Activated CD8-positive, alpha-beta T cell treated with anti-CD3 and anti-CD28 coated beads, Interleukin-2, amount 10 ng/mL, durations not matched to agents 7 days and 5 days (primary cell): ENCODE data around the gene STXBP6. TPM values are rescaled to one million over a fixed set of nuclear protein-coding genes. Genes with fewer than 3 reads are reported as not detected.

Source experiments
- ATAC-seq: fragments of 150-1000 bp; cut with Tn5 transposase; one replicate; pipeline ENCODE4 v1.10.0; 2021; ENCODE audit warnings: moderate library complexity
- CTCF ChIA-PET: fragments of 350-600 bp; sonication (Branson Sonifier 250); formaldehyde crosslinking; loops from one replicate; lab custom pipeline; 2021; ENCODE audit warnings: antibody characterized with exemption; lab: Charles Lee
- POLR2A ChIA-PET: fragments of 350-600 bp; sonication (Branson Sonifier 250); formaldehyde crosslinking; loops from one replicate; lab custom pipeline; 2021; ENCODE audit warnings: antibody characterized with exemption; lab: Charles Lee
- DNase-seq: peaks from one replicate; pipeline ENCODE4 v3.0.0-alpha.2; 2020
- H3K27ac Mint-ChIP-seq: one replicate; pipeline ENCODE4 v1.8.0; 2021; ENCODE audit warnings: mild to moderate bottlenecking, mixed read lengths
- H3K27me3 Mint-ChIP-seq: one replicate; pipeline ENCODE4 v1.8.0; 2021; ENCODE audit warnings: low read depth, mixed read lengths
- H3K36me3 Mint-ChIP-seq: one replicate; pipeline ENCODE4 v1.8.0; 2021; ENCODE audit warnings: low read depth, mixed read lengths
- H3K4me1 Mint-ChIP-seq: one replicate; pipeline ENCODE4 v1.8.0; 2021; ENCODE audit warnings: low read depth, mixed read lengths
- H3K4me3 Mint-ChIP-seq: one replicate; pipeline ENCODE4 v1.8.0; 2021; ENCODE audit warnings: mild to moderate bottlenecking, mixed read lengths
- H3K9me3 Mint-ChIP-seq: one replicate; pipeline ENCODE4 v1.8.0; 2022; ENCODE audit warnings: mixed read lengths; ENCODE audit not compliant: insufficient read depth
- total RNA-seq, 2 experiments: library from RNA; stranded (reverse); gene quantifications; one replicate each; pipeline ENCODE4 v1.2.3, GENCODE V29; 2021

Gene STXBP6
- total RNA-seq, 2 experiments from 2014 or later = not detected

- H3K27me3 Mint-ChIP-seq = peaks cover 5% of the 10 kb centered on the region
- POLR2A ChIA-PET = no interaction called here
- CTCF ChIA-PET = no interaction called here
- DNase-seq (no peak), ATAC-seq (no peak)
- H3K27ac Mint-ChIP-seq = no peak overlapping the region
- no peaks in the 10 kb centered on the region for H3K9me3 Mint-ChIP-seq
- no peaks in the 10 kb centered on the region for H3K36me3 Mint-ChIP-seq
- H3K4me3 Mint-ChIP-seq = no peak overlapping the region
- H3K4me1 Mint-ChIP-seq = no peaks in the 10 kb centered on the region
Measured at GRCh38 chr14:24957814-24958213, 92.1 kb downstream of the STXBP6 start.

GRCh38 chr14:24956104-24956503, 93.8 kb downstream of the STXBP6 start:
- Mint-ChIP-seq H3K4me1 (no peaks in the 10 kb centered on the region), H3K27me3 (peaks cover 5% of the 10 kb centered on the region), H3K27ac (no peak overlapping the region), H3K36me3 (no peaks in the 10 kb centered on the region), H3K9me3 (no peaks in the 10 kb centered on the region), H3K4me3 (no peak overlapping the region)
- DNase-seq (no peak), ATAC-seq (no peak)
- CTCF ChIA-PET = no interaction called here
- POLR2A ChIA-PET = no interaction called here

GRCh38 chr14:24954700-24955037, 95.3 kb downstream of the STXBP6 start:
- Mint-ChIP-seq H3K9me3 (no peaks in the 10 kb centered on the region), H3K36me3 (no peaks in the 10 kb centered on the region), H3K4me1 (no peaks in the 10 kb centered on the region), H3K4me3 (no peak overlapping the region), H3K27ac (no peak overlapping the region), H3K27me3 (peaks cover 2% of the 10 kb centered on the region)
- ATAC-seq (no peak), DNase-seq (no peak)
- ChIA-PET CTCF (no interaction called here), POLR2A (no interaction called here)

GRCh38 chr14:24954037-24954699, 95.8 kb downstream of the STXBP6 start:
- ATAC-seq = no peak
- POLR2A ChIA-PET = no interaction called here
- CTCF ChIA-PET = no interaction called here
- H3K4me1 Mint-ChIP-seq = no peaks in the 10 kb centered on the region
- H3K27me3 Mint-ChIP-seq = peaks cover 2% of the 10 kb centered on the region
- H3K36me3 Mint-ChIP-seq = no peaks in the 10 kb centered on the region
- H3K9me3 Mint-ChIP-seq = no peaks in the 10 kb centered on the region
- DNase-seq = no peak
- H3K27ac Mint-ChIP-seq = no peak overlapping the region
- no peak overlapping the region for H3K4me3 Mint-ChIP-seq

- POLR2A ChIA-PET = no interaction called here
- H3K27ac Mint-ChIP-seq = no peak overlapping the region
- no peak for DNase-seq
Measured at GRCh38 chr14:24952851-24953666, 96.9 kb downstream of the STXBP6 start.

GRCh38 chr14:24948261-24948847, 101.6 kb downstream of the STXBP6 start:
- Mint-ChIP-seq H3K4me3 (no peak overlapping the region), H3K9me3 (no peaks in the 10 kb centered on the region), H3K27ac (no peak overlapping the region), H3K27me3 (no peaks in the 10 kb centered on the region), H3K36me3 (no peaks in the 10 kb centered on the region), H3K4me1 (no peaks in the 10 kb centered on the region)
- POLR2A ChIA-PET = no interaction called here
- DNase-seq (no peak), ATAC-seq (no peak)
- CTCF ChIA-PET = no interaction called here

More at GRCh38 chr14:24952851-24953666, 96.9 kb downstream of the STXBP6 start:
- ATAC-seq = no peak
- H3K4me3 Mint-ChIP-seq = no peak overlapping the region
- no peaks in the 10 kb centered on the region for H3K9me3 Mint-ChIP-seq
- H3K27me3 Mint-ChIP-seq = peaks cover under 1% of the 10 kb centered on the region
- CTCF ChIA-PET = no interaction called here
- no peaks in the 10 kb centered on the region for H3K36me3 Mint-ChIP-seq
- no peaks in the 10 kb centered on the region for H3K4me1 Mint-ChIP-seq

- POLR2A ChIA-PET = no interaction called here
- ATAC-seq (no peak), DNase-seq (no peak)
- Mint-ChIP-seq H3K4me1 (no peaks in the 10 kb centered on the region), H3K4me3 (no peak overlapping the region), H3K27me3 (no peaks in the 10 kb centered on the region), H3K36me3 (no peaks in the 10 kb centered on the region), H3K9me3 (no peaks in the 10 kb centered on the region), H3K27ac (no peak overlapping the region)
- CTCF ChIA-PET = no interaction called here
Measured at GRCh38 chr14:24947131-24947530, 102.8 kb downstream of the STXBP6 start.

GRCh38 chr14:24944800-24945199, 105.1 kb downstream of the STXBP6 start:
- H3K4me3 Mint-ChIP-seq = no peak overlapping the region
- CTCF ChIA-PET = no interaction called here
- H3K27me3 Mint-ChIP-seq = no peaks in the 10 kb centered on the region
- H3K9me3 Mint-ChIP-seq = no peaks in the 10 kb centered on the region
- POLR2A ChIA-PET = no interaction called here
- no peak for ATAC-seq
- no peaks in the 10 kb centered on the region for H3K36me3 Mint-ChIP-seq
- H3K27ac Mint-ChIP-seq = no peak overlapping the region
- no peaks in the 10 kb centered on the region for H3K4me1 Mint-ChIP-seq
- no peak for DNase-seq

GRCh38 chr14:24943024-24943423, 106.9 kb downstream of the STXBP6 start:
- H3K9me3 Mint-ChIP-seq = no peaks in the 10 kb centered on the region
- DNase-seq (no peak), ATAC-seq (no peak)
- ChIA-PET POLR2A (no interaction called here), CTCF (interaction anchor here (0.5 kb wide), 1 partner anchor 610 kb away, joined by 3 read pairs; no protein-coding TSS in a partner anchor)
- no peak overlapping the region for H3K4me3 Mint-ChIP-seq
- no peaks in the 10 kb centered on the region for H3K36me3 Mint-ChIP-seq
- no peaks in the 10 kb centered on the region for H3K27me3 Mint-ChIP-seq
- no peaks in the 10 kb centered on the region for H3K4me1 Mint-ChIP-seq
- H3K27ac Mint-ChIP-seq = no peak overlapping the region

- Mint-ChIP-seq H3K27me3 (no peaks in the 10 kb centered on the region), H3K4me3 (no peak overlapping the region), H3K27ac (no peak overlapping the region), H3K4me1 (no peaks in the 10 kb centered on the region), H3K36me3 (no peaks in the 10 kb centered on the region), H3K9me3 (no peaks in the 10 kb centered on the region)
- DNase-seq (no peak), ATAC-seq (no peak)
- POLR2A ChIA-PET = no interaction called here
- CTCF ChIA-PET = no interaction called here
Measured at GRCh38 chr14:24941719-24942118, 108.2 kb downstream of the STXBP6 start.

GRCh38 chr14:24940213-24940783, 109.6 kb downstream of the STXBP6 start:
- DNase-seq = no peak
- POLR2A ChIA-PET = no interaction called here
- H3K36me3 Mint-ChIP-seq = no peaks in the 10 kb centered on the region
- peaks cover 3% of the 10 kb centered on the region for H3K27me3 Mint-ChIP-seq
- H3K9me3 Mint-ChIP-seq = no peaks in the 10 kb centered on the region
- CTCF ChIA-PET = no interaction called here
- H3K4me3 Mint-ChIP-seq = no peak overlapping the region
- H3K27ac Mint-ChIP-seq = no peak overlapping the region
- no peaks in the 10 kb centered on the region for H3K4me1 Mint-ChIP-seq
- ATAC-seq = no peak

GRCh38 chr14:24938593-24938992, 111.4 kb downstream of the STXBP6 start:
- ChIA-PET POLR2A (no interaction called here), CTCF (no interaction called here)
- DNase-seq = no peak
- no peak overlapping the region for H3K27ac Mint-ChIP-seq
- H3K4me3 Mint-ChIP-seq = no peak overlapping the region
- H3K36me3 Mint-ChIP-seq = no peaks in the 10 kb centered on the region
- peaks cover 5% of the 10 kb centered on the region for H3K27me3 Mint-ChIP-seq
- H3K4me1 Mint-ChIP-seq = no peaks in the 10 kb centered on the region
- H3K9me3 Mint-ChIP-seq = no peaks in the 10 kb centered on the region
- no peak for ATAC-seq
